Epidermal melanocyte (primary cell): ENCODE data around the gene BAG3.

Experiments used
- DNase-seq: peaks from one replicate; pipeline ENCODE4 v3.0.0; 2011; ENCODE audit warnings: low spot score; ENCODE audit not compliant: insufficient read length

The BAG3 gene

DNA sequence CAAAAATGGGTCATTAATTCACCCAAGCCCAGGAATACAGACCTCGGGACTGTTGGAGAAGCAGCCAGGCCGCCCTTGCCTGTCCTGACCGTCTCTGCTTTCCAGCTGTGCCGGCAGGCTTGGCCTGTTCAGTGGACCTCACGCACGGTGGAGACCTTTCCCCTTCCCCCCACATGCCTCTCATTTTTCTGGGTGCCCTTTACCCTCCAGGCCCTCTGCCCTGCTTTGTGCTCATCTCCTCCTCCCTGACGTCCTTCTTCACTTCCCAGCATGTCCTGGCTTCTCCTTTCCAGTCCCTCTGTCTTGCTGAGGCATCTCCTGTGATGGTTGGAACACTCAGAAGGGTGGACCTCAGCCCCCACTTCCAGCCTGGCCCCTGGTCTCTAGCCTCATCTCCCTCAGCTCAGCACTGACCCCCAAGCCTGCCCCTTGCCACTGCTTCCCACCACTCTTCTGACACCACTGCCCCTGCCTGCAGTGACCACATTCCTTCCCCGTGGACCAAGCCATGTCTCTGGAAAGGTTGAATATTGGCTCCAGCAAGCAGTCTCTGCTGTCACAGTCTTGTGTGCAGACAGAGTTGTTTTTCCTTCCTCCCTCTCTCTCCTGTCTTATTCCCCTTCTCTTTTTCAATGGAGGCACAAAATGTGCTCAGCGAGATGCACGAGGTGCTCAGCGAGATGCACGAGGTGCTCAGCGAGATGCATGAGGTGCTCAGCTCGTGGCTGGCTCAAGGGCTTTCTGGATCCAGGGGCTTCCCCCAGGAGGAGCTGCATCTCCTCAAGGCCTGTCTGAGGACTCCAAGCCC, 14.9 kb downstream of the BAG3 start:
- DNase-seq, result no peak

DNA sequence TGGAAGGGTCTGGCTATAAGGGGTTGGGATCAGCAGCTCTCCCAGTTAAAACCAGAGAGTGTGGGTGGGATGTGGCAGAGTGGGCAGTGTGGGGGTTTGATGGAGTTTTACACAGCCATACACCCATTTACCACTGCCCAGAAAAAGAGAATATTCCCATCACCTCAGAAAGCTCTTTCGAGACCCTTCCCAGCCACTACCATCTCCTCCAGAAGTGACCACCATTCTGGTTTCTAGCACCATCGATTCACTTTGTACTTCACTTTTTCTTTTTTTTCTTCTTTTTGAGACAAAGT, 15.5 kb downstream of the BAG3 start:
- DNase-seq, result no peak

DNA sequence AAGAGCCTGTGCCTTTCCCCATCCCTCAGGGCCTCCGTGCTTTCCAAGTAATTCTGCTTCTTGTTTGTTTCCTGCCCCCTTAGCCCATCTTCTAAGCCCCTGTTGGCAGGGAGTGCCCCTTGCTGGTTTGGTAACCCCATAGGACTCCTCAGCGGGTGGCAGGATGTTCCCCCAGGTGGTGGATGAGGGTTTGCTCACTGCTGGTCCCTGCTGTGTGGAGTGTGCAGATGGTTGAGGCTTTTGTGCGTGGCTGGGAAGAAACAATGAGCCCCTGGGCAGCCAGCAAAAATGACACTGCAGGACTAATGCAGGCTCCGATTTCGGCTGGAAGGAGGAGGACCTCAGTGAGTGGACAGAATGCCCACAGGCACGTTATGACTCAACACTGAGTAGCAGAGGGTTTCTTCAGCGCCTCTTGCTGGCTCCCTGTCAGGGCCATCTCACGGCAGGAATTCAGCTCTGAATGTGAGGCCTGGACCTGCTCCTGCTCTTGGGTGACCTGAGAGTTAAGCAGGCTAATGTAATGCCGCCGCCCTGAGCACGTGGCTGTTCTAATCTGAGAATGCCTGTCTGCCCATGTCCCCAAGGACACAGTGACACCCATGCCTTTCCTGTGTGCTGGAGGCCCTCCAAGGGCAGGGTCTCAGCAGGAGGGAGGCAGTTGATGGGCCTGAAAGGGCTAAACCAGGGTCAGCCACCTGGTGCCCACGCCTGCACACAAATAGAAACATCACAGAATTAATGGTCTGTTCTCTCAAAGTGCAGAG, 16.6 kb downstream of the BAG3 start:
- peak; percentile 95 for DNase-seq

DNA sequence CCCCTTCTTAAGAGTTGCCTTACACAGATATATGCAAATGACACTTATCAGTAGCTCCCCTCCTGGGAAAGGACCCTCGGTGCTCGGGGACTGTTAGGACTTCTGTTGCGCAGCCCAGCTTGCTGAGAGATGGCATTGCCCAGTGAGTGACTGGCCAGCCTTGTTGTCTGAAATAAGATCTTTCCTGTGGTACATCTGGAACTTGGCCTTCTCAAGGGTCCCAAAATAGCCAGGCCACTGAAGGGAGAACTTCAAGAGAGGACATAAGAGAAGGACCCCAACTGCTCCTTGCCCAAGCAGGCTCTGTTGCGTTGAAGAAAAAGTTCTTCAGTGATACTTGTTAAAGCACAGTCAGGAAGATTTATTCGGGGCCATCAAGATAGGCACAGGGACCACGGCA, 17.3 kb downstream of the BAG3 start:
- no peak for DNase-seq

DNA sequence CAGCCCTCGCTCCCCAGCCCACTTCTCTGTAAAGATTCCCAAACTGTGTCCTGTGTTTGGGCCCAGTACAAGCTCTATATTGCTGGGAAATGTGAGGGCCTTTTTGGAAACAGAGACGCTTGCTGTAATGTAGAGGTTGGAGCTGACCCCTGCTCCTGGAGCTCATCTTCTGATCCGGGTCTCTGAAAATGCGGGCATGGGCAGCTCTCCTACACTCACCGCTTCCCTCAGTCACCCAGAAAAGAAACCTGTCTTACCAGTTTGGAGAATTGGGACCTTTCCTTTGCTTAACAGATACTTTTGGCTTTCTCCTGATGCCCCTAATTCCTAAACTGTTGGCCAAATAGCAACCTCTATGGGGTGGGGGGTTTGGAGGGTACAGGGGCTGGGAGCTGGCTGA, 18.2 kb downstream of the BAG3 start:
- no peak for DNase-seq

DNA sequence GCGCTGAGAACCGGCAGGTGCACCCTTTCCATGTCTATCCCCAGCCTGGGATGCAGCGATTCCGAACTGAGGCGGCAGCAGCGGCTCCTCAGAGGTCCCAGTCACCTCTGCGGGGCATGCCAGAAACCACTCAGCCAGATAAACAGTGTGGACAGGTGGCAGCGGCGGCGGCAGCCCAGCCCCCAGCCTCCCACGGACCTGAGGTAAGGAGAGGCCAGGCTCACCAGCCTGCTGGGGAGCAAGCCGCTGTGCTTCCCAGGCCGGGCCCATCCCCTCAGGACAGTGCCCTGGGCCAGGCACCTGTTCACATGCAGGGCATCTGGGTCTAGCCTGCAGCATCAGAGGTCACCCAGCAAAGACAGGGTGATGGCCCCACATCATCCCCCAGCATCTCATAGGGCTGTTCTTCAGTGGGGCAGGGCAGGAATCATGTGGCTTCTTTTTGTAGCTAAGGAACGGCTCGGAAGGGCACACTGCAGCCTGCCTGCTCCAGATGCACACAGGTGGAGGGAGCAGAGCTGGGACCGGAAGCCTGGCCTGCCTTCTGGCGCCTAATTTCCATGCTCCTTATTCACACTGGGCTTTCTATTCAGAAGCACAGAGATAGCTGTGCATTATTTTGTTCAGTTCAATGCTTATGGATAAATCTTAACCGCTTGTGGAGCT, 18.9 kb downstream of the BAG3 start:
- no peak for DNase-seq

DNA sequence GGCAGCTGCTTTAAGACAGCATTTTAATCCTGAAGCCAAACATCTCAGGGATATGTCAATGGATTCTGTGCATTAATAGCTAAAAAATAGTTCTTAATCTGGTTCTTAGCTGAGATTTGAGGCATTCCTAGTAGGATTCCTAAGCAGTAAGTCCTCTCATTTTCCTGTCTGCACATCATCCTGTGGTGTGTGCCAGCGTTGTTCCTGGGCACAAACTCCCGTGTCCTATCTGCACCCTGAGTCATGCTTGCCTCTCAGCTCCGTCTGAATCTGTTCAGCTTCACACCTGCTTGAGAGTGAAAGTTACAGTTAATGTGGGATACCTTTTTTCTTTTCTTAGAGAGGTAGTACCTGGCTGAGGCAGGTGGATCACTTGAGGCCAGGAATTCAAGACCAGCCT, 19.5 kb downstream of the BAG3 start:
- DNase-seq, result no peak

DNA sequence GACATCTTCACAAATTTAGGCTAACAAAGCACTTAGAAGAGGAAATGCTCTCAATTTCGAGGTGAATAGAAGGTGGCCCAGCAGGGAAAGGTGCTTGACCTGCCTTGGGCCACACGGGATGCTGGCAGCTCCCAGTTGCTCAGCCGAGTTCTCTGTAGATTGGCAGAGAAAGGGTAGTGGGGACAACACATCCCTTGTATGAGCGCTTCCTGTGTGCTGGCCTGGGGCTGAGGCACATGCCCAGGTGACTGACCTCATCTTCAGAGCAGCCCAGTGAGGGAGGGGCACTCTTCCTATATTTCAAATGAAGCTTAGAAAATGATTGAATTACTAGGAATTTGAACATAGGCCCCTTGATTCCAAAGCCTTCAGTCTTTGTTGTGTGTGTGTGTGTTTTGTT, 20.2 kb downstream of the BAG3 start:
- no peak for DNase-seq

DNA sequence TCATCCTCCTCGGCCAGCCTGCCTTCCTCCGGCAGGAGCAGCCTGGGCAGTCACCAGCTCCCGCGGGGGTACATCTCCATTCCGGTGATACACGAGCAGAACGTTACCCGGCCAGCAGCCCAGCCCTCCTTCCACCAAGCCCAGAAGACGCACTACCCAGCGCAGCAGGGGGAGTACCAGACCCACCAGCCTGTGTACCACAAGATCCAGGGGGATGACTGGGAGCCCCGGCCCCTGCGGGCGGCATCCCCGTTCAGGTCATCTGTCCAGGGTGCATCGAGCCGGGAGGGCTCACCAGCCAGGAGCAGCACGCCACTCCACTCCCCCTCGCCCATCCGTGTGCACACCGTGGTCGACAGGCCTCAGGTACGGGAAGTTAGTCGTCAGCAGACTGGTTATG, 21.1 kb downstream of the BAG3 start:
- no peak for DNase-seq

DNA sequence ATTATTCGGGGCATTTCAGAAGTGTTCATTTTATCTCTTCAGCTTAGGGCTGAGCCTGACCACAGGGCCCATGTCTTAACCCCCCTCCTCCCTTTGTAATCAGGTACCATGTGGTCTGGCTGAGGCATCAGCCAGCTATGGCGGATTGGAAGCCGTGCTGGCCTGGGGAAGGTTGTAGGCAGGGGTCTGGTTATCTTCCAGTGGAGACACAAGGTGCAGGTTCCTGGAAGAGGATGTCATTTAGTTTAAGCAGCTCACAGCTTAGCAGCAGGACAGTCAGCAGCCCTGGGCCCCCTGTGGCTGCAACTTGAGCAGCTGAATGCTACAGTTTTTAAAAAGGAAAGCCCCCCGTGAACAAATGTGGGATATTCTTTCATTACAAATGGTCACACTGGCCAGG, 22.1 kb downstream of the BAG3 start:
- no peak for DNase-seq

DNA sequence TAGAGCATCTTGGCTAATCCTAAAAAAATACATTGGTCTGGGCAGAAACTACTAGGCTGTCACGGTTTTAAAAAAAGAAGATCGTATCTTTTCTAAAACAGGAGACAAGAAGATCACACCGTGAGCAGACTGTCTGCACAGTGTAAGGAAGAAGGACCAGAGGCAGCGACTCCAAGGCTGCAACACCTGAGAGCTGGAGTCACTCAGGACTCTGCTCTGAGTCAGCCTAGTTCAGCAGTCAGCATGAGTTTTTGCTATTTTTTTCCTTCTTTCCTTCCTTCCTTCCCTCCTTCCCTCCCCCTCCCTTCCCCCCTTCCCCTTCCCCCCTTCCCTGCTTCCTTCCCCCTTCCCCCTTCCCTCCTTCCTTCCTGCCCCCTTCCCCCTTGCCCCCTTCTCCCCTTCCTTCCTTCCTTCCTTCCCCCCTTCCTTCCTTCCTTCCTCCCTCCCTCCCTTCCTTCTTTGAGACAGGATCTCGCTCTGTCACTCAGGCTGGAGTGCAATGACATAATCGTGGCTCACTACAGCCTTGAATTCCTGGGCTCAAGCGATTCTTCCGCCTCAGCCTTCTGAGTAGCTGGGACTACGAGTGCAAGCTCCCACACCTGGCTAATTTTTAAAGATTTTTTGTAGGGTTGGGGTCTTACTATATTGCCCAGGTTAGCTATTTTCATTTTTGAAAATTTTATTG, 24.4 kb downstream of the BAG3 start:
- no peak for DNase-seq

DNA sequence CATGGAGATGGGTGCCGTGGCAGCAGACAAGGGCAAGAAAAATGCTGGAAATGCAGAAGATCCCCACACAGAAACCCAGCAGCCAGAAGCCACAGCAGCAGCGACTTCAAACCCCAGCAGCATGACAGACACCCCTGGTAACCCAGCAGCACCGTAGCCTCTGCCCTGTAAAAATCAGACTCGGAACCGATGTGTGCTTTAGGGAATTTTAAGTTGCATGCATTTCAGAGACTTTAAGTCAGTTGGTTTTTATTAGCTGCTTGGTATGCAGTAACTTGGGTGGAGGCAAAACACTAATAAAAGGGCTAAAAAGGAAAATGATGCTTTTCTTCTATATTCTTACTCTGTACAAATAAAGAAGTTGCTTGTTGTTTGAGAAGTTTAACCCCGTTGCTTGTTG, 25.9 kb downstream of the BAG3 start:
- DNase-seq, result no peak

DNA sequence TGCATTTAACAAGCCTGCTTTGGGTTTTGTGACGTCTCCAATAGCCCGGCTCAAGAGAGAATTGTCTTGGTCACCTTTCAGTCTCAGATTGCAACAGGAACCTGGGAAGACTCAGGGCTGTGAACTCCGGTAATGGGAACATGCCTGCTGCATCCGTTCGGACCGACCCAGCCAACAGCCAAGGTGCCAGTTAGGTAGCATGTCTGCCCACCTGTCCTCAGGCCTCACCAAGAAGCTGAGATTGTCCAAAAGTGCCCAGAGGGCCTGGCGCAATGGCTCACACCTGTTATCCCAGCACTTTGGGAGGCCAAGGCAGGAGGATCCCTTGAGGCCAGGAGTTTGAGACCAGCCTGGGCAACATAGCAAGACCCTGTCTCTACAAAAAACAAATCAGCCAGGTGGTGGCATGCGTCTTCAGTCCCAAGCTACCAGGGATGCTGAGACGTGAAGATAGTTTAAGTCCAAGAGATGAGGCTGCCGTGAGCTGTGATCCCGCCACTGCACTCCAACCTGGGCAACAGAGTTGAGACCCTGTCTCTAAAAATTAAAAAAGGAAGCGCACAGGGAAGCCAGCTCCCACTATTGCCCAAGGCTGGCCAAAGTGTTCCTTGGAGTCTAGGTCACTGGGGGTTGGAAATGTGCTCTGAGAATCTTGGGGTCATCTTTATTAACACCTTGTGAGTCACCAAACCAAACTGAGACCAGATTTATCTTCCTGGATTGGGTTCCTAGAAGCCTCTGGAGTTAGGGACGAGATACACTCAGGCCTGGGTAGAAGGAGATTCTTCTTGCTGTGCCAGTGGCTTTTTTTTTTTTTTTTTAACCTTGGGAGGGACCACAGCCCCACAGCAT, 26.9 kb downstream of the BAG3 start:
- DNase-seq, result no peak

DNA sequence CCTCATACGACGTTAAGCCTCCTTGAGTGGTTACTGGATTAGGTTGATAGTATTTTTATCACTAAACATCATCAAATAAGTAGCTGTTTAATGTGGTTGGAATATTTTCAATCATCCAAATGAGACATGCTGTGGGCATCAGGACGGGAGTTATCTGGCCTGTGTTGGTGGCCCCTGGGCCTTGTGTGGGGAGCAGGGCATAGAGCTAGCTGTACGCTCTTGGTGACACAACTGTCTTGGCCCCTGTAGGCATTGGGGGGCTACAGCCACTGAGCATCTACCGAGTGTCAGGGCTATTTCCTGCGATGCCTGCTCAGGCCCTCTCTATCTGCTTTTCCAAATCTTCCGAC, 28.3 kb downstream of the BAG3 start:
- no peak for DNase-seq

DNA sequence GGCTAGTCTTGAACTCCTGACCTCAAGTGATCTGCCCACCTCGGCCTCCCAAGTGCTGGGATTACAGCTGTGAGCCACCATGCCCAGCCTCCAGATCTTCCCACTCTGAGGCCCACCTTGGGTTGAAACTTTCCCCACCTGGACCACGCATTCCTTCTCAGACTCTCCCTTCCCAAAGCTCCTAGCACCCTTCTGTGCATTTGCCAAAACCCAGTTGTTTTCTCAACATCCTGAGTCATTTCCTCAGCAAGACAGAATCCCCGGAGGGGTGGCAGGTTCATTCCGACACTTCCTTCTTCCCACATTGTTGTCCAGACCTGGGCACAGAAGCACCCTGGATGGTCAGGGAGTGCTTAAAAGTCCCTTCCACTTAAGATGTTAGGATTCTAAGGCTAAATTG, 28.9 kb downstream of the BAG3 start:
- DNase-seq, result no peak

DNA sequence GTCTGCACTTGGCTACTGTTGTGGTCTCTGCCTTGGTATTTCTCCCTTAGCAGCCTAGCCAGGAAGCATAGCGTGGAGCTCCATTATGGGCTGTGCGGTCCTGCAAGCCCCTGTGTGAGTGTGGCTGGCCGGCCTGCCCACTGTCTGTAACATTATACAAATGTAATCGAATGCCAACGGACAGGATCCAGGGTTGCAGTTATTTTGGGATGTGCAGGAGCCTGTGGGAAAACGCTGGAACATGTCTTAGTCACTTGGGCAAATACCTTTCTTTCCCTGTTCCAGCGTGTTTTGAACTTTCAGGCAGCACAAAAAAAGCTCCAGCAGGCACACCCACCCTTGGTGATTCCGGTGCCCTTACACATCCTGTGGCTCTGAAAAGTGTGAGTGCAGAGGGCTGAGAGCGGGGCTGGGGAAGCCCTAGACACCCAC, 29.5 kb downstream of the BAG3 start:
- no peak for DNase-seq

DNA sequence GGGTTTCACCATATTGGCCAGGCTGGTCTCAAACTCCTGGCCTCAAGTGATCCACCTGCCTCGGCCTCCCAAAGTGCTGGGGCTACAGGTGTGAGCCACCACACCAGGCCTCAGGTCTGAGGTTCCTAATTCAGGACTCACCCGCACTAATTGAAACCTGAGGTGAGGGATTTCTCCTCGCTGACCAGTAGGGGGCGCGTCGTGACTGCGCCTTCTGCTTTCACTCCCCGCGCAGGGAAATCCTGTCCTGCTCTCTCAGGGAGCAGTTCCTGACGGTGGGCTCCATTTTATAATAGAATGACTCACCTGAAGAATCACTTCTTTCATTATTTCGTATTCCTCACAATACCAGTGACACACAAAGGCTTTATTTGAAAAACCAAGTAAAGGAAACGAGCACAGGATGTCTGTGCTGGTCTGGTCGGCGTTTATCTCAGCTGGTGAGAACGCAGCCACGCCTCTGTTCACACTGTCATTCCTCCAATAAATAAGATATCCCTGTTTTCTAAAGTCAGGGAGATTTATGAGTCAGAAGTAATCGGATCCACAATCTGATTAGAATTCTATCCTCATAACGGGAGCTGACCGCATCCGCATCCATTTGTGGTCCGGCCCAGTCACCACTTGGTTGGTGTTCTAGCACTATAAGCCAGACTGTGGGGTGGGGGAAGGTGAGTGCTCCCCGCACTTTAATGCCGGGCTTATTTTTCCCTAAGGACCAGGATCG, 35.4 kb downstream of the BAG3 start:
- DNase-seq, result peak; percentile 68

DNA sequence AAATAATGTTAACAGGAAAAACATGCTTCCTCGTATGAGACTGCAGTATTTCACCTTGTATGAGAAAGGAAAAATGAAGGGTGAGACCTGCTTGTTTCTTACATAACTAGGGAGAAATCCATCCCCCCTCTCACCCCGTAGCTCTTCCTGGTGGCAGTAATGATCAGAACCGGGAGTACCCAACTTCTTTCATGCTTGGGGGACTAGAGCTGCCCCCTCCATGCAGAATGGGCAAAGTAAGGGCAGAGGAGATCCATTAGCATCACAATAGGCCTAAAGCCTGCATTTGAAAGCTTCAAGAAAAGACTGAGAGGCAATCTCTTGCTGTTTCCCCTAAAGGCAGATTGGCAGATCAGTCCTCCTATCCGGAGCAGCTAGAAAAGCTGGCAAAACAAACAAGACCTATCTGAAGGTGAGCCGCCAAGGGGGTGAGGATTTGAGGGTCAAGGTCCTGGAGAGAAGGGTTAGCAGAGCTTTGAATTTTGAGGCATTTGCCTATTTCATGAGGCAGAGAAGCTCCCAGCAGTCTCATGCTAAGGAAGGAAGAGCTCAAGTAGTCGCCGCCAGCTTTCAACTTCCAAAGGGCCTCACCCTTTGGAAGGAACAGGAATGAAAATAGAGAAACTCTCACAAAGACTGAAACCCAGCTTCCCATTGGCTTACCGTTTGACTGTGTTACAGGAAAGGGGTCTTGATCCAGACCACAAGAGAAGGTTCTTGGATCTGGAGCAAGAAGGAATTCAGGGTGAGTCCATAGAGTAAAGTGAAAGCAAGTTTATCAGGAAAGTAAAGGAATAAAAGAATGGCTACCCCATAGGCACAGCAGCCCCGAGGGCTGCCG, 36.2 kb downstream of the BAG3 start:
- DNase-seq, result no peak

DNA sequence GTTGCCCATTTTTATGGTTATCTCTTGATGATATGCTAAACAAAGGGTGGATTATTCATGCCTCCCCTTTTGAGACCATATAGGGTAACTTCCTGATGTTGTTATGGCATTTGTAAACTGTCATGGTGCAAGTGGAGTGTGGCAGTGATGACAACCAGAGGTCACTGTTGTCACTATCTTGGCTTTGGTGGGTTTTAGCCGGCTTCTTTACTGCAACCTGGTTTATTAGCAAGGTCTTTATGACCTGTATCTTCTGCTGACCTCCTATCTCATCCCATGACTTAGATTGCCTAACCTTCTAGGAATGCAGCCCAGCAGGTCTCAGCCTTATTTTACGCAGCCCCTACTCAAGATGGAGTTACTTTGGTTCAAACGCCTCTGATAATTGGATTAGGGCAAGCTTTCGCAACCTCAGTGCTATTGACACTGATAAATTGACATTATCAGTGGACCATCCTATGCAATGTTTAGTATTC, 36.9 kb downstream of the BAG3 start:
- no peak for DNase-seq
